NCI-H2107 treated with DMSO at 0.1 percent for 48 hours (cell line): ENCODE measurements around the gene WIPF3.
A peak's percentile ranks its signal among the peaks of the same experiment; 100 is the strongest.

Source experiments
- DNase-seq: peaks from one replicate; lab custom pipeline; 2025; ENCODE audit not compliant: unreplicated experiment; lab: John Stamatoyannopoulos, UW

The WIPF3 gene

GRCh38 chr7:29809533-29810155 is 3.3 kb downstream of the WIPF3 start:
- DNase-seq: peak; percentile 78

- no peak for DNase-seq
These were observed 4.0 kb downstream of the WIPF3 start for GRCh38 chr7:29810297-29810696.

GRCh38 chr7:29810813-29811482 is 4.6 kb downstream of the WIPF3 start:
- DNase-seq: no peak

GRCh38 chr7:29811586-29811985 is 5.3 kb downstream of the WIPF3 start:
- DNase-seq: peak; percentile 79

GRCh38 chr7:29812185-29812876 is 6.0 kb downstream of the WIPF3 start:
- no peak for DNase-seq

GRCh38 chr7:29815181-29816105 is 9.1 kb downstream of the WIPF3 start:
- DNase-seq: no peak

GRCh38 chr7:29818308-29818707 is 12.0 kb downstream of the WIPF3 start:
- no peak for DNase-seq

GRCh38 chr7:29825775-29826529 is 19.6 kb downstream of the WIPF3 start:
- peak; percentile 74 for DNase-seq

- DNase-seq: no peak
These were observed 20.2 kb downstream of the WIPF3 start for GRCh38 chr7:29826530-29826822.

GRCh38 chr7:29826904-29827303 is 20.6 kb downstream of the WIPF3 start:
- DNase-seq: no peak

- no peak for DNase-seq
These were observed 25.4 kb downstream of the WIPF3 start for GRCh38 chr7:29831705-29832104.

GRCh38 chr7:29833929-29834328 is 27.6 kb downstream of the WIPF3 start:
- DNase-seq: no peak

GRCh38 chr7:29835718-29836117 is 29.4 kb downstream of the WIPF3 start:
- DNase-seq: no peak

GRCh38 chr7:29839302-29839701 is 33.0 kb downstream of the WIPF3 start:
- no peak for DNase-seq

- DNase-seq: no peak
These were observed 33.6 kb downstream of the WIPF3 start for GRCh38 chr7:29839921-29840320.

GRCh38 chr7:29840701-29841100 is 34.4 kb downstream of the WIPF3 start:
- no peak for DNase-seq

GRCh38 chr7:29841926-29842701 is 35.8 kb downstream of the WIPF3 start:
- no peak for DNase-seq

- DNase-seq: peak; percentile 79
These were observed 36.8 kb downstream of the WIPF3 start for GRCh38 chr7:29843093-29843492.

- DNase-seq: no peak
These were observed 37.4 kb downstream of the WIPF3 start for GRCh38 chr7:29843726-29844125.

- no peak for DNase-seq
These were observed 38.3 kb downstream of the WIPF3 start for GRCh38 chr7:29844559-29844958.
